H9 (cell line): ENCODE data around the gene MBD5. TPM values are rescaled to one million over a fixed set of nuclear protein-coding genes. Genes with fewer than 3 reads are reported as not detected.
A peak's percentile ranks its signal among the peaks of the same experiment; 100 is the strongest.

Source experiments
- DNase-seq: peaks from one replicate; pipeline ENCODE4 v3.0.0-alpha.2; 2017
- H2AFZ ChIP-seq: one replicate; pipeline ENCODE4 v1.6.1; 2013; ENCODE audit warnings: mild to moderate bottlenecking, low read length, control low read depth, moderate library complexity
- H2AK5ac ChIP-seq: 2 replicates; pipeline ENCODE4 v1.6.1; 2013; ENCODE audit warnings: low read length, control low read depth, mixed read lengths; ENCODE audit not compliant: insufficient read length
- H2BK120ac ChIP-seq: one replicate; pipeline ENCODE4 v1.6.1; 2013; ENCODE audit warnings: low read depth, mild to moderate bottlenecking, low read length, control low read depth, inconsistent platforms; ENCODE audit not compliant: poor library complexity, severe bottlenecking
- H2BK12ac ChIP-seq: 2 replicates; pipeline ENCODE4 v1.6.1; 2013; ENCODE audit warnings: low read length, control low read depth, mixed read lengths, low read depth; ENCODE audit not compliant: insufficient read length
- H2BK15ac ChIP-seq: 2 replicates; pipeline ENCODE4 v1.6.1; 2013; ENCODE audit warnings: low read depth, low read length, control low read depth
- H2BK20ac ChIP-seq: one replicate; pipeline ENCODE4 v1.6.1; 2013; ENCODE audit warnings: low read depth, mild to moderate bottlenecking, low read length, control low read depth, inconsistent platforms; ENCODE audit not compliant: poor library complexity, severe bottlenecking
- H2BK5ac ChIP-seq: 2 replicates; pipeline ENCODE4 v1.6.1; 2013; ENCODE audit warnings: low read length, control low read depth, mixed read lengths; ENCODE audit not compliant: insufficient read length
- H3K14ac ChIP-seq: 2 replicates; pipeline ENCODE4 v1.6.1; 2013; ENCODE audit warnings: low read length, control low read depth; ENCODE audit not compliant: insufficient read depth
- H3K18ac ChIP-seq: 2 replicates; pipeline ENCODE4 v1.6.1; 2013; ENCODE audit warnings: low read depth, mild to moderate bottlenecking, mixed read lengths, low read length, control low read depth; ENCODE audit not compliant: insufficient read length
- H3K23ac ChIP-seq: 2 replicates; pipeline ENCODE4 v1.6.1; 2013; ENCODE audit warnings: low read length, control low read depth, mixed read lengths, low read depth; ENCODE audit not compliant: insufficient read length
- H3K23me2 ChIP-seq: 2 replicates; pipeline ENCODE4 v1.6.1; 2013; ENCODE audit warnings: low read depth, mild to moderate bottlenecking, mixed read lengths, low read length, control low read depth; ENCODE audit not compliant: insufficient read length, poor library complexity, severe bottlenecking
- H3K27ac ChIP-seq: 2 replicates; pipeline ENCODE4 v1.5.1; 2013; ENCODE audit warnings: low read length, control low read depth, mixed read lengths, low read depth; ENCODE audit not compliant: insufficient read length
- H3K27me3 ChIP-seq: 2 replicates; pipeline ENCODE4 v1.6.1; 2013; ENCODE audit warnings: low read length, control low read depth, inconsistent platforms; ENCODE audit not compliant: insufficient read depth
- H3K4ac ChIP-seq: 2 replicates; pipeline ENCODE4 v1.6.1; 2013; ENCODE audit warnings: low read depth, mild to moderate bottlenecking, control low read depth, inconsistent platforms, low read length, moderate library complexity
- H3K4me1 ChIP-seq: 2 replicates; pipeline ENCODE4 v1.6.1; 2013; ENCODE audit warnings: low read length, control low read depth, inconsistent platforms; ENCODE audit not compliant: insufficient read depth
- H3K4me2 ChIP-seq: 2 replicates; pipeline ENCODE4 v1.6.1; 2013; ENCODE audit warnings: low read length, control low read depth, mixed read lengths; ENCODE audit not compliant: insufficient read length, insufficient read depth
- H3K56ac ChIP-seq: 2 replicates; pipeline ENCODE4 v1.6.1; 2013; ENCODE audit warnings: low read depth, mild to moderate bottlenecking, mixed read lengths, low read length, control low read depth; ENCODE audit not compliant: insufficient read length
- H3K79me1 ChIP-seq: 2 replicates; pipeline ENCODE4 v1.6.1; 2013; ENCODE audit warnings: low read depth, mild to moderate bottlenecking, moderate library complexity, low read length, control low read depth, inconsistent platforms; ENCODE audit not compliant: insufficient read depth, poor library complexity, severe bottlenecking
- H3K79me2 ChIP-seq: 2 replicates; pipeline ENCODE4 v1.6.1; 2013; ENCODE audit warnings: low read length, control low read depth, inconsistent platforms; ENCODE audit not compliant: insufficient read depth
- H3K9ac ChIP-seq: 2 replicates; pipeline ENCODE4 v1.6.1; 2013; ENCODE audit warnings: low read length, control low read depth, mixed read lengths; ENCODE audit not compliant: insufficient read length; ENCODE audit errors: extremely low read depth
- H3K9me3 ChIP-seq: one replicate; pipeline ENCODE4 v1.6.1; 2013; ENCODE audit warnings: low read depth, low read length, inconsistent platforms; ENCODE audit not compliant: control insufficient read depth
- H3T11ph ChIP-seq: one replicate; pipeline ENCODE4 v1.6.1; 2013; ENCODE audit warnings: mild to moderate bottlenecking, low read length, control low read depth, inconsistent platforms
- H4K20me1 ChIP-seq: one replicate; pipeline ENCODE4 v1.6.1; 2013; ENCODE audit not compliant: control insufficient read depth, insufficient read length, insufficient read depth
- H4K5ac ChIP-seq: 2 replicates; pipeline ENCODE4 v1.6.1; 2013; ENCODE audit warnings: low read depth, mild to moderate bottlenecking, mixed read lengths, low read length, control low read depth; ENCODE audit not compliant: insufficient read length
- H4K8ac ChIP-seq: replicated peaks from 2 replicates; pipeline ENCODE4 v1.6.1; 2013; ENCODE audit warnings: low read length, control low read depth, mixed read lengths, low read depth; ENCODE audit not compliant: insufficient read length
- H4K91ac ChIP-seq: 2 replicates; pipeline ENCODE4 v1.6.1; 2013; ENCODE audit warnings: low read depth, mild to moderate bottlenecking, moderate library complexity, mixed read lengths, low read length, control low read depth; ENCODE audit not compliant: insufficient read length
- H3K27ac Mint-ChIP-seq, 3 experiments: 2 replicates in 2 of 3; 3 replicates in 1 of 3; pipeline ENCODE4 v1.8.0; 2020 to 2021; ENCODE audit warnings: mixed read lengths in 3 of 3, mild to moderate bottlenecking in 1 of 3, moderate library complexity in 1 of 3
- H3K27me3 Mint-ChIP-seq: 2 replicates; pipeline ENCODE4 v1.8.0; 2021; ENCODE audit warnings: low read depth, mild to moderate bottlenecking, moderate library complexity, mixed read lengths
- H3K36me3 Mint-ChIP-seq, 3 experiments: 2 replicates in 2 of 3; 3 replicates in 1 of 3; pipeline ENCODE4 v1.8.0; 2020 to 2021; ENCODE audit warnings: low read depth in 3 of 3, mixed read lengths in 3 of 3; ENCODE audit not compliant: insufficient read depth in 1 of 3
- H3K4me1 Mint-ChIP-seq, 2 experiments: 2 replicates each; pipeline ENCODE4 v1.8.0; 2020; ENCODE audit warnings: mixed read lengths in 2 of 2
- H3K4me3 Mint-ChIP-seq, 2 experiments: 2 replicates in 1 of 2; 3 replicates in 1 of 2; pipeline ENCODE4 v1.8.0; 2020 to 2021; ENCODE audit warnings: mild to moderate bottlenecking in 2 of 2, mixed read lengths in 2 of 2, moderate library complexity in 1 of 2
- H3K9me3 Mint-ChIP-seq, 2 experiments: 2 replicates in 1 of 2; 3 replicates in 1 of 2; pipeline ENCODE4 v1.8.0; 2020; ENCODE audit warnings: mild to moderate bottlenecking in 2 of 2, mixed read lengths in 2 of 2, moderate library complexity in 1 of 2
- CTCF ChIP-seq: fragments of 200-600 bp; sonication (generic); conservative IDR thresholded peaks from 3 replicates; pipeline ENCODE4 v1.8.0; 2021; ENCODE audit warnings: antibody characterized with exemption, mild to moderate bottlenecking
- WGBS: extraction: QIAGEN DNeasy Blood & Tissue Kit; methylation state at CpG from one replicate; pipeline ENCODE4 v1.1.7; 2013; ENCODE audit warnings: missing lambda C conversion rate, low lambda C conversion rate, mixed read lengths; ENCODE audit not compliant: insufficient read length; ENCODE audit errors: extremely low coverage; 5-methylcytosine and 5-hydroxymethylcytosine counted together
- total RNA-seq: library from RNA; stranded (reverse); gene quantifications from 2 replicates; pipeline ENCODE4 v1.2.1, GENCODE V29; 2021

The MBD5 gene
- total RNA-seq, 1 experiment from 2014 or later, result 23.1 TPM

- Histone ChIP-seq H2BK15ac (no peak overlapping the region), H4K20me1 (no peaks in the 10 kb centered on the region), H3T11ph (no peak overlapping the region), H2BK12ac (no peak overlapping the region), H4K8ac (no peak overlapping the region), H3K56ac (no peak overlapping the region), H3K4me1 (peaks cover 3% of the 10 kb centered on the region; the same call in 1 of the 2 replicates), H2BK120ac (no peak overlapping the region), H3K79me2 (no peaks in the 10 kb centered on the region), H3K27me3 (no peaks in the 10 kb centered on the region), H4K91ac (no peak overlapping the region), H3K79me1 (no peaks in the 10 kb centered on the region), H2BK20ac (no peak overlapping the region), H3K23ac (no peak overlapping the region), H2BK5ac (no peak overlapping the region), H3K27ac (no peak overlapping the region), H2AK5ac (no peak overlapping the region), H3K23me2 (no peaks in the 10 kb centered on the region), H3K9ac (no peak overlapping the region), H3K4me2 (no peak overlapping the region), H3K4ac (no peak overlapping the region), H2AFZ (no peak overlapping the region), H3K14ac (no peak overlapping the region), H4K5ac (no peak overlapping the region), H3K18ac (no peak overlapping the region), H3K9me3 (no peaks in the 10 kb centered on the region)
- no peak for DNase-seq
- Mint-ChIP-seq H3K9me3 (peaks cover 3 to 8% of the 10 kb centered on the region in 2 experiments; a peak in 4 of 5 replicates), H3K27ac (peak overlapping the region in 1 of 3 experiments; percentile 58; a peak in 1 of 7 replicates), H3K36me3 (peaks cover 3 to 17% (median 6%) of the 10 kb centered on the region in 3 experiments; a peak in 5 of 7 replicates), H3K4me1 (peaks cover 50 to 54% of the 10 kb centered on the region in 2 experiments), H3K4me3 (no peak overlapping the region), H3K27me3 (no peaks in the 10 kb centered on the region)
- no CpG with 5 or more reads among the region's 5 CpGs for WGBS
- TF ChIP-seq CTCF, result no peak
These were observed 284.6 kb downstream of the MBD5 start for GRCh38 chr2:148305476-148305875.
